ENCODE results near the gene PTPRK. TPM values are rescaled to one million over a fixed set of nuclear protein-coding genes. Genes with fewer than 3 reads are reported as not detected.

The PTPRK gene
- total RNA-seq, 1 experiment from 2014 or later = 53.8 TPM

DNA sequence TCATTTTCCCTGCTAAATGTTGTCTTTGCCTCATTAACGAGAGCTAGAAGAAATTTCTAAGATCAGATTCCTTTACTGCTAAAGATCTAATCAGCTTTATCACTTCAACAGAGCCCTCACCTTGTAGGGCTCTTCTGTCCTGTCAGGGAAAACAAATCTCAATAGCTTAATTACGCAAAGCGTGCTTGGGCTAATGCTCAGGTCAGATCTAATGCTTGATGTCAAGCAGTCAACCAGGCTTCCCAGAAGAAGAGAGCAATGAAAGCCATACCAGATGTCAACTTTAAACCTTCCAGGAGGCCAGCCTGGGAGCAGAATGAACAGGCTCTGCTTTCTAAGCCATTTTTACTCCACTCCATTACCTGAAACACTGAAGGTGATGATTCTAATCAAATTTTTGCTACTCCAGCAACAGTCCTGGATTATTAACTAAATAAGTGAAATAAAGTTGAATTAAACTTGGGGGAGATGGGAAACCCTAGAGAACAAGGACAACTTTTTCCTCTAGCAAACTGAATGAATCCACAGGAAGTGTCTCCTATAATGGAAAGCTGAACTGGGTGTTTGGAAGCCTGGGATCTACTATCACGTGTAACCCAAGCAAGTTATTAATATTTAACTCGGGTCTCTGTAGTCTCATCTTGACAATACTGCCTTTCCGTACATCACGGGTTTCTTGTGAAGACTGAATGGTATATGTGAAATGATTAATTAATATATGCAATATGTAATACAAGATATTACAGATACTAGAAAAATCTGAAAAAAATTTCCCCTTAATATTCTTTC is 273.7 kb downstream of the PTPRK start:
- no peaks in the 10 kb centered on the region for H4K20me1 ChIP-seq (ENCODE audit: low read length)
- no peaks in the 10 kb centered on the region for H3K27me3 ChIP-seq (ENCODE audit: low read length)
- no peak overlapping the region for H2AFZ ChIP-seq (ENCODE audit: low read length)
- no peak overlapping the region for H3K9ac ChIP-seq (ENCODE audit: low read length)
- ATAC-seq (no peak), DNase-seq (no peak)
- H3K4me1 ChIP-seq (ENCODE audit: insufficient read depth, low read length) = no peaks in the 10 kb centered on the region
- intact Hi-C loops (cut with micrococcal nuclease) = no loop called here
- no TSS peak for BruUV-seq (replicated peaks)
- CTCF ChIA-PET = no interaction called here
- H3K4me3 ChIP-seq (ENCODE audit: low read length) = no peak overlapping the region
- no peak overlapping the region for H3K27ac ChIP-seq (ENCODE audit: low read length)
- POLR2A ChIA-PET (ENCODE audit: unreplicated experiment) = no interaction called here
- no peaks in the 10 kb centered on the region for H3K9me2 ChIP-seq (replicated peaks; ENCODE audit: low read length)
- no peaks in the 10 kb centered on the region for H3K79me2 ChIP-seq (ENCODE audit: low read length)
- no peaks in the 10 kb centered on the region for H3K36me3 ChIP-seq (ENCODE audit: low read depth, low read length)
- TF ChIP-seq EZH2 (IDR thresholded peaks at IDR 0.05; ENCODE audit: low read length, unreplicated experiment) (no peak), EZH2phosphoT487 (IDR thresholded peaks at IDR 0.05; ENCODE audit: borderline replicate concordance, low read length) (no peak)
- TF ChIP-seq, protein P1, sequence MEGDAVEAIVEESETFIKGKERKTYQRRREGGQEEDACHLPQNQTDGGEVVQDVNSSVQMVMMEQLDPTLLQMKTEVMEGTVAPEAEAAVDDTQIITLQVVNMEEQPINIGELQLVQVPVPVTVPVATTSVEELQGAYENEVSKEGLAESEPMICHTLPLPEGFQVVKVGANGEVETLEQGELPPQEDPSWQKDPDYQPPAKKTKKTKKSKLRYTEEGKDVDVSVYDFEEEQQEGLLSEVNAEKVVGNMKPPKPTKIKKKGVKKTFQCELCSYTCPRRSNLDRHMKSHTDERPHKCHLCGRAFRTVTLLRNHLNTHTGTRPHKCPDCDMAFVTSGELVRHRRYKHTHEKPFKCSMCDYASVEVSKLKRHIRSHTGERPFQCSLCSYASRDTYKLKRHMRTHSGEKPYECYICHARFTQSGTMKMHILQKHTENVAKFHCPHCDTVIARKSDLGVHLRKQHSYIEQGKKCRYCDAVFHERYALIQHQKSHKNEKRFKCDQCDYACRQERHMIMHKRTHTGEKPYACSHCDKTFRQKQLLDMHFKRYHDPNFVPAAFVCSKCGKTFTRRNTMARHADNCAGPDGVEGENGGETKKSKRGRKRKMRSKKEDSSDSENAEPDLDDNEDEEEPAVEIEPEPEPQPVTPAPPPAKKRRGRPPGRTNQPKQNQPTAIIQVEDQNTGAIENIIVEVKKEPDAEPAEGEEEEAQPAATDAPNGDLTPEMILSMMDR (conservative IDR thresholded peaks at IDR 0.05; ENCODE audit: low read depth, low read length) = no peak
- no peaks in the 10 kb centered on the region for H3F3A ChIP-seq (ENCODE audit: low read length, unreplicated experiment)
- H3K4me2 ChIP-seq (ENCODE audit: low read length) = no peak overlapping the region
- no peaks in the 10 kb centered on the region for H3K9me3 ChIP-seq (ENCODE audit: low read length)

DNA sequence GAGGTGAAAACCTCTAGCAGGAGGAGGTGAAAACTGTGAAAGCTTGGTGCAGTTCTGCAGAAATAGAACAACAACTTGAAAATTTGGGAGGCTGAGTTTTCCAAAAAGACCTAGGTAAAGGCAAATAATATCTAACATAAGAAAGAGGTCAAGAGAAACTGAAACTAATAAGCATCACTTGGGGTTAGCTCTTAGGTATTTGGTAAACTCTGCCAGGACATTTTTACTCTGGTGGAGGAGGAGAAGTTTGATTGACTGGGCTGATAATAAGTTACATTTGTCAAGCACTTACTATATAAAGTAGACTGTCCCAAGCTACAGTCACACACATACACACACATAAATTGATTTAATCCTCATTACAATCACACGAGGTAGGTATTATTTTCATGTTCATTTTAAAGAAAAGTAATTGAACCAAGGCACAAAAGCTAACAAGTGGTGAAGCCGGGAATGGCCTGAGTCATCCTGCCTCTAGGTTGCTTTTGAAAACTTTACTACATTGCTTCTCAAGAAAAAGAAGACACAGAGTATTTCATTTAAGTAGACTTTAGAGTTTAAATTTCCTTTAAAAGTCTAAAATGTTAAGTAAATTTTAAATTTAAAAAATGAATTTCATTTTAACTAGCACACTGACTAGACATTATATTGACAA is 275.5 kb downstream of the PTPRK start:
- intact Hi-C loops (cut with micrococcal nuclease) = no loop called here
- Histone ChIP-seq H3K9ac (ENCODE audit: low read length) (no peak overlapping the region), H2AFZ (ENCODE audit: low read length) (no peak overlapping the region), H3K9me2 (replicated peaks; ENCODE audit: low read length) (no peaks in the 10 kb centered on the region), H3K4me2 (ENCODE audit: low read length) (no peak overlapping the region), H3K27me3 (ENCODE audit: low read length) (no peaks in the 10 kb centered on the region), H3K4me1 (ENCODE audit: insufficient read depth, low read length) (no peaks in the 10 kb centered on the region), H3K36me3 (ENCODE audit: low read depth, low read length) (no peaks in the 10 kb centered on the region), H3K27ac (ENCODE audit: low read length) (no peak overlapping the region), H4K20me1 (ENCODE audit: low read length) (no peaks in the 10 kb centered on the region), H3K4me3 (ENCODE audit: low read length) (no peak overlapping the region), H3K79me2 (ENCODE audit: low read length) (no peaks in the 10 kb centered on the region), H3F3A (ENCODE audit: low read length, unreplicated experiment) (no peaks in the 10 kb centered on the region), H3K9me3 (ENCODE audit: low read length) (no peaks in the 10 kb centered on the region)
- ATAC-seq (no peak), DNase-seq (no peak)
- TF ChIP-seq, protein P1 (conservative IDR thresholded peaks at IDR 0.05; ENCODE audit: low read depth, low read length) = no peak
- no peak for TF ChIP-seq EZH2phosphoT487 (IDR thresholded peaks at IDR 0.05; ENCODE audit: borderline replicate concordance, low read length)
- no peak for TF ChIP-seq EZH2 (IDR thresholded peaks at IDR 0.05; ENCODE audit: low read length, unreplicated experiment)
- no TSS peak for BruUV-seq (replicated peaks)
- ChIA-PET CTCF (no interaction called here), POLR2A (ENCODE audit: unreplicated experiment) (no interaction called here)

Measured in PC-3 (cell line).